SU-DHL-6 (cell line): ENCODE results near the gene PARP1.

Experiments used
- H2AFZ ChIP-seq: fragments of 200-600 bp; sonication (generic); 2 replicates; pipeline ENCODE4 v1.6.1; 2014; ENCODE audit warnings: low read depth, mild to moderate bottlenecking, moderate library complexity, mixed read lengths, antibody characterized with exemption, low read length; ENCODE audit not compliant: severe bottlenecking
- H3F3A ChIP-seq: fragments of 200-600 bp; shearing (Covaris generic); 2 replicates; pipeline ENCODE4 v1.6.0; 2016; ENCODE audit warnings: antibody characterized with exemption, mild to moderate bottlenecking; ENCODE audit not compliant: insufficient read depth
- H3K27ac ChIP-seq: fragments of 200-600 bp; sonication (generic); 2 replicates; pipeline ENCODE4 v1.5.1; 2016; ENCODE audit warnings: low read depth, mild to moderate bottlenecking, low read length, moderate library complexity, mixed read lengths
- H3K27me3 ChIP-seq: fragments of 200-600 bp; sonication (generic), shearing (Covaris generic); 2 replicates; pipeline ENCODE4 v1.6.0; 2014; ENCODE audit warnings: mild to moderate bottlenecking, low read length
- H3K36me3 ChIP-seq: fragments of 200-600 bp; sonication (generic); 2 replicates; pipeline ENCODE4 v1.6.1; 2014; ENCODE audit warnings: mild to moderate bottlenecking, low read length, mixed read lengths
- H3K4me2 ChIP-seq: fragments of 300-600, 200-600 bp; shearing (Covaris generic), sonication (generic); 2 replicates; pipeline ENCODE4 v1.6.0; 2014; ENCODE audit warnings: low read length, low read depth, mild to moderate bottlenecking; ENCODE audit not compliant: poor library complexity, severe bottlenecking
- H3K4me3 ChIP-seq: fragments of 200-600 bp; sonication (generic); 2 replicates; pipeline ENCODE4 v1.5.1; 2014; ENCODE audit warnings: antibody characterized with exemption, low read length, mild to moderate bottlenecking, mixed read lengths; ENCODE audit not compliant: insufficient read depth, poor library complexity, severe bottlenecking
- H3K79me2 ChIP-seq: fragments of 200-600 bp; sonication (generic); 2 replicates; pipeline ENCODE4 v1.6.1; 2014; ENCODE audit warnings: mild to moderate bottlenecking, low read length, moderate library complexity; ENCODE audit not compliant: insufficient read depth
- H3K9ac ChIP-seq: fragments of 200-600 bp; sonication (generic); 2 replicates; pipeline ENCODE4 v1.7.0; 2014; ENCODE audit warnings: mild to moderate bottlenecking, low read length
- H3K9me2 ChIP-seq: fragments of 200-600 bp; sonication (generic); replicated peaks from 2 replicates; pipeline ENCODE4 v1.6.1; 2014; ENCODE audit warnings: low read length; ENCODE audit not compliant: insufficient read depth
- H3K9me3 ChIP-seq: fragments of 200-600 bp; sonication (generic); 2 replicates; pipeline ENCODE4 v1.6.1; 2014; ENCODE audit warnings: low read length, mixed read lengths; ENCODE audit not compliant: insufficient read depth
- H4K20me1 ChIP-seq: fragments of 200-600 bp; sonication (generic); 2 replicates; pipeline ENCODE4 v1.6.1; 2014; ENCODE audit warnings: low read depth, mild to moderate bottlenecking, antibody characterized with exemption, low read length, moderate library complexity, mixed read lengths
- CTCF ChIP-seq: fragments of 200-600 bp; sonication (generic); IDR thresholded peaks from one replicate; pipeline ENCODE4 v1.5.1; 2017; ENCODE audit warnings: antibody characterized with exemption, mild to moderate bottlenecking, low read length, moderate library complexity; ENCODE audit not compliant: insufficient read depth, poor library complexity, severe bottlenecking
- EZH2phosphoT487 ChIP-seq: fragments of 200-600 bp; sonication (generic), shearing (Covaris generic); conservative IDR thresholded peaks from 2 replicates; pipeline ENCODE4 v1.6.1; 2018; ENCODE audit warnings: mild to moderate bottlenecking, antibody characterized with exemption, low read length, moderate library complexity, mixed read lengths

Gene PARP1

GRCh38 chr1:226366290-226366689, 41.6 kb downstream of the PARP1 start:
- Histone ChIP-seq H3K79me2 (peaks cover 14% of the 10 kb centered on the region; the same call in 1 of the 2 replicates), H3K27ac (no peak overlapping the region), H3K9ac (no peak overlapping the region), H3K27me3 (no peaks in the 10 kb centered on the region), H3K9me3 (no peaks in the 10 kb centered on the region), H4K20me1 (no peaks in the 10 kb centered on the region), H2AFZ (no peak overlapping the region), H3K36me3 (peaks cover 45% of the 10 kb centered on the region), H3K9me2 (no peaks in the 10 kb centered on the region), H3K4me3 (no peak overlapping the region), H3K4me2 (no peak overlapping the region), H3F3A (no peaks in the 10 kb centered on the region; the same call in 1 of the 2 replicates)
- no peak for TF ChIP-seq EZH2phosphoT487
- TF ChIP-seq CTCF: no peak

- Histone ChIP-seq H3F3A (no peaks in the 10 kb centered on the region; the same call in 1 of the 2 replicates), H3K79me2 (peaks cover 9% of the 10 kb centered on the region; the same call in 1 of the 2 replicates), H3K9me3 (no peaks in the 10 kb centered on the region), H3K27me3 (no peaks in the 10 kb centered on the region), H2AFZ (no peak overlapping the region), H3K4me3 (no peak overlapping the region), H3K27ac (no peak overlapping the region), H3K9ac (no peak overlapping the region), H3K4me2 (no peak overlapping the region), H4K20me1 (no peaks in the 10 kb centered on the region), H3K9me2 (no peaks in the 10 kb centered on the region), H3K36me3 (peaks cover 45% of the 10 kb centered on the region)
- TF ChIP-seq EZH2phosphoT487 (no peak), CTCF (no peak)
These were observed 42.1 kb downstream of the PARP1 start for GRCh38 chr1:226365831-226366231.

GRCh38 chr1:226364901-226365565, 42.9 kb downstream of the PARP1 start:
- peaks cover 1% of the 10 kb centered on the region; the same call in 1 of the 2 replicates for H3K79me2 ChIP-seq
- H2AFZ ChIP-seq: no peak overlapping the region
- H3K4me3 ChIP-seq: no peak overlapping the region
- peaks cover 45% of the 10 kb centered on the region for H3K36me3 ChIP-seq
- no peak overlapping the region for H3K27ac ChIP-seq
- no peaks in the 10 kb centered on the region for H4K20me1 ChIP-seq
- H3K9ac ChIP-seq: no peak overlapping the region
- TF ChIP-seq EZH2phosphoT487 (no peak), CTCF (no peak)
- H3K9me3 ChIP-seq: no peaks in the 10 kb centered on the region
- no peaks in the 10 kb centered on the region for H3K9me2 ChIP-seq
- H3K27me3 ChIP-seq: no peaks in the 10 kb centered on the region
- H3K4me2 ChIP-seq: no peak overlapping the region
- H3F3A ChIP-seq: no peaks in the 10 kb centered on the region; the same call in 1 of the 2 replicates
